GM12878 (cell line): ENCODE data around the gene MFSD11. TPM values are rescaled to one million over a fixed set of nuclear protein-coding genes. Genes with fewer than 3 reads are reported as not detected.

Source experiments
- CBFB ChIP-seq: IDR thresholded peaks from 2 replicates; pipeline ENCODE4 v1.6.1; 2016; ENCODE audit warnings: antibody characterized with exemption, low read depth
- E2F8 ChIP-seq: fragments of 450-650 bp; IDR thresholded peaks from 2 replicates; pipeline ENCODE4 v1.6.1; 2018; ENCODE audit warnings: mild to moderate bottlenecking, low read depth, moderate library complexity; ENCODE audit not compliant: partially characterized antibody
- EZH2 ChIP-seq: IDR thresholded peaks from 2 replicates; pipeline ENCODE4 v1.6.1; 2012; ENCODE audit warnings: low read depth, mild to moderate bottlenecking, control low read depth, inconsistent platforms, low read length, borderline replicate concordance; ENCODE audit not compliant: control insufficient read depth
- HDAC2 ChIP-seq: fragments of 200-600 bp; sonication (generic); IDR thresholded peaks from 2 replicates; pipeline ENCODE4 v1.6.1; 2017
- MEF2B ChIP-seq: fragments of 450-650 bp; IDR thresholded peaks from 2 replicates; pipeline ENCODE4 v1.6.1; 2018; ENCODE audit warnings: mild to moderate bottlenecking, moderate library complexity; ENCODE audit not compliant: partially characterized antibody, poor library complexity, severe bottlenecking
- MXI1 ChIP-seq: fragments of 150-350 bp; IDR thresholded peaks from 2 replicates; pipeline ENCODE4 v1.6.1; 2011; ENCODE audit warnings: low read depth, mild to moderate bottlenecking, inconsistent platforms, low read length, improper control_type of control experiment
- POLR2AphosphoS5 ChIP-seq: IDR thresholded peaks from 2 replicates; pipeline ENCODE4 v1.6.1; 2011; ENCODE audit warnings: mild to moderate bottlenecking, low read length, inconsistent platforms
- ZBTB4 ChIP-seq: fragments of 450-650 bp; formaldehyde crosslinking; IDR thresholded peaks from 2 replicates; pipeline ENCODE4 v1.4.0; 2022; ENCODE audit warnings: mild to moderate bottlenecking, moderate library complexity
- polyA plus RNA-seq, 11 experiments: library from polyadenylated mRNA; depleted of rRNA in 4 of 11; unstranded in 6 of 11; stranded (reverse) in 5 of 11; fragments of >200 nt; fragmentation: Nextera tagmentation in 4 of 11; fragmentation: Illumina TruSeq in 1 of 11; extraction: Ambion mirVana in 4 of 11; extraction: Trizol in 1 of 11; gene quantifications; 1 replicate in 1 of 11; 2 replicates in 10 of 11; pipeline versions ENCODE4 v1.2.1 to v1.2.3, GENCODE V29; 2011 to 2016; ENCODE audit warnings: inconsistent platforms in 2 of 11, missing spikeins in 2 of 11, low read depth in 1 of 11
- total RNA-seq, 4 experiments: library from RNA; depleted of rRNA in 3 of 4; stranded (reverse); fragments of >200 nt in 3 of 4; fragmentation: Illumina TruSeq in 1 of 4; extraction: Trizol in 1 of 4; gene quantifications; 2 replicates each; pipeline versions ENCODE4 v1.2.1 to v1.2.3, GENCODE V29; 2013 to 2021
- TF ChIP-seq, protein P1 (sequence below): fragments of 450-650 bp; IDR thresholded peaks from 2 replicates; pipeline ENCODE4 v1.6.1; 2017; ENCODE audit warnings: low read depth, mild to moderate bottlenecking, moderate library complexity
- TF ChIP-seq, protein P2 (sequence below): IDR thresholded peaks from 2 replicates; pipeline ENCODE4 v1.6.1; 2012; ENCODE audit warnings: low read length, inconsistent platforms

The MFSD11 gene
- total and polyA plus RNA-seq, 10 of the 15 experiments (the other 5 are each of a cell fraction or from before 2014, with no cell fraction given), result 11.0 to 19.4 (median 15.5) TPM

DNA sequence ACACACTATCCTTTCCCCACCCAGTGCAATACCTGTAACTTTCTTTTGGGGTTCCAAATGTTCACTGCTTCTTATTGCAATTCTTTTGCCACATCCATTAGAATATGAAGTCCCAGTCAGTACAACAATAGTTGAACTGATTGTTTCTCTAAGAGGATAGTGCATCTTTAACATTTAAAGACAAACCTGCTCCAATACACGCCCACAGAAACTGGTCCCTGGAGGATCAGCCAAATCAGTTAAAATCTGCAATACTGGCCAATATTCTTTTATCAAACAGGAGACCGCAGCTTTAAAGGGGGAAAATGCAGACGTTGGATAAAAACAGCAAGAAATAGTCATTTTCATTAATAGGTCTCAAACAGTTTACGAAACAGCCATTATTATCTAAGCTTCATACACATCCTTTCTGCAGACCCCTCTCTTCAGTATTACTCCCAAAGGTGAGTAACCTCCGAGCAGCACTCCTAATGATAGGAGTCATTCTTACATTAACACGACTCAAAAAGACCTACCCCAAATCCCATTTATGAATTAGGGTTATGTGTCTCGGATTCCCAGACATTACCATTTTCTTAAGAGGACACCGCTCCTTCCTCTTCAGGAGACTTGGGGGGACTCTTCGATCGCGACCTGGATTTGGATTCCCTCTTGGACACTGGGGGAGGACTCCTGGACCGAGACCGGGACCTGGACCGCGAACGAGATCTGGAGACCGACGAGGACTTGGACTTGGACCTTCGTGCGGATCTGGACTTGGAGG, 2.2 kb upstream of the MFSD11 start (continued):
- TF ChIP-seq E2F8 (no peak), MEF2B (peak; percentile 19), CBFB (no peak), MXI1 (no peak), POLR2AphosphoS5 (peak; percentile 73; the same call in 1 of the 2 replicates), HDAC2 (no peak), ZBTB4 (CRISPR knock-in tag) (no peak), EZH2 (no peak)
- TF ChIP-seq, protein P1, sequence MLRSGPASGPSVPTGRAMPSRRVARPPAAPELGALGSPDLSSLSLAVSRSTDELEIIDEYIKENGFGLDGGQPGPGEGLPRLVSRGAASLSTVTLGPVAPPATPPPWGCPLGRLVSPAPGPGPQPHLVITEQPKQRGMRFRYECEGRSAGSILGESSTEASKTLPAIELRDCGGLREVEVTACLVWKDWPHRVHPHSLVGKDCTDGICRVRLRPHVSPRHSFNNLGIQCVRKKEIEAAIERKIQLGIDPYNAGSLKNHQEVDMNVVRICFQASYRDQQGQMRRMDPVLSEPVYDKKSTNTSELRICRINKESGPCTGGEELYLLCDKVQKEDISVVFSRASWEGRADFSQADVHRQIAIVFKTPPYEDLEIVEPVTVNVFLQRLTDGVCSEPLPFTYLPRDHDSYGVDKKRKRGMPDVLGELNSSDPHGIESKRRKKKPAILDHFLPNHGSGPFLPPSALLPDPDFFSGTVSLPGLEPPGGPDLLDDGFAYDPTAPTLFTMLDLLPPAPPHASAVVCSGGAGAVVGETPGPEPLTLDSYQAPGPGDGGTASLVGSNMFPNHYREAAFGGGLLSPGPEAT, result peak; percentile 40; the same call in 1 of the 2 replicates
- TF ChIP-seq, protein P2, sequence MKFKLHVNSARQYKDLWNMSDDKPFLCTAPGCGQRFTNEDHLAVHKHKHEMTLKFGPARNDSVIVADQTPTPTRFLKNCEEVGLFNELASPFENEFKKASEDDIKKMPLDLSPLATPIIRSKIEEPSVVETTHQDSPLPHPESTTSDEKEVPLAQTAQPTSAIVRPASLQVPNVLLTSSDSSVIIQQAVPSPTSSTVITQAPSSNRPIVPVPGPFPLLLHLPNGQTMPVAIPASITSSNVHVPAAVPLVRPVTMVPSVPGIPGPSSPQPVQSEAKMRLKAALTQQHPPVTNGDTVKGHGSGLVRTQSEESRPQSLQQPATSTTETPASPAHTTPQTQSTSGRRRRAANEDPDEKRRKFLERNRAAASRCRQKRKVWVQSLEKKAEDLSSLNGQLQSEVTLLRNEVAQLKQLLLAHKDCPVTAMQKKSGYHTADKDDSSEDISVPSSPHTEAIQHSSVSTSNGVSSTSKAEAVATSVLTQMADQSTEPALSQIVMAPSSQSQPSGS, result no peak
